Stimulated activated memory B cell treated with anti-CD40 and anti-IgM and Interleukin-4, amounts not matched to agents 10 μg/mL and 1 μg/mL and 100 μg/mL, for 72 hours (primary cell): ENCODE data around the gene P2RX5.

Experiments used
- ATAC-seq: fragments of 150-1000 bp; cut with Tn5 transposase; 2 replicates; pipeline ENCODE4 v1.10.0; 2021
- H3K27ac Mint-ChIP-seq: one replicate; pipeline ENCODE4 v1.8.0; 2022; ENCODE audit warnings: mild to moderate bottlenecking, mixed read lengths
- H3K27me3 Mint-ChIP-seq: one replicate; pipeline ENCODE4 v1.8.0; 2022; ENCODE audit warnings: mixed read lengths
- H3K36me3 Mint-ChIP-seq: one replicate; pipeline ENCODE4 v1.8.0; 2022; ENCODE audit warnings: mixed read lengths
- H3K4me1 Mint-ChIP-seq: one replicate; pipeline ENCODE4 v1.8.0; 2022; ENCODE audit warnings: mixed read lengths
- H3K4me3 Mint-ChIP-seq: one replicate; pipeline ENCODE4 v1.8.0; 2022; ENCODE audit warnings: mild to moderate bottlenecking, moderate library complexity, mixed read lengths
- H3K9me3 Mint-ChIP-seq: one replicate; pipeline ENCODE4 v1.8.0; 2022; ENCODE audit warnings: mixed read lengths

The P2RX5 gene

DNA sequence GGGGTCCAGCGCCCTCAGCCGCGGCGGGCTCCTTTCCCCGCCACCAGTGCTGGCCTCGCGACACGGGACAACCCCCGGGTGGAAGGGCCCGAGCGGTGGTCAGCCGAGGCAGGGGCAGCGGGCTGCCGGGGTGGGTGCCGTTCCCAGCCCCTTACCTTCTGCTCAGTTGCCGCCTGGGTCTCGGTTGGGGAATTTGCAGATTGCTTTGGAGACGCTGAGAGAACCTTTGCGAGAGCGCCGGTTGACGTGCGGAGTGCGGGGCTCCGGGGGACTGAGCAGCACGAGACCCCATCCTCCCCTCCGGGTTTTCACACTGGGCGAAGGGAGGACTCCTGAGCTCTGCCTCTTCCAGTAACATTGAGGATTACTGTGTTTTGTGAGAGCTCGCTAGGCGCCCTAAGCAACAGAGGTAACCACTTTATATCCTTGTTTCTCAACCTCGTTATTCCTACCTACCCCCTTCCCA, 59.0 kb downstream of the P2RX5 start:
- peak; percentile 2 for ATAC-seq
- peaks cover 12% of the 10 kb centered on the region for H3K36me3 Mint-ChIP-seq
- H3K4me3 Mint-ChIP-seq: peak overlapping the region; percentile 96
- peak overlapping the region; percentile 99 for H3K27ac Mint-ChIP-seq
- H3K4me1 Mint-ChIP-seq: peaks cover 43% of the 10 kb centered on the region
- H3K27me3 Mint-ChIP-seq: no peaks in the 10 kb centered on the region
- no peaks in the 10 kb centered on the region for H3K9me3 Mint-ChIP-seq

DNA sequence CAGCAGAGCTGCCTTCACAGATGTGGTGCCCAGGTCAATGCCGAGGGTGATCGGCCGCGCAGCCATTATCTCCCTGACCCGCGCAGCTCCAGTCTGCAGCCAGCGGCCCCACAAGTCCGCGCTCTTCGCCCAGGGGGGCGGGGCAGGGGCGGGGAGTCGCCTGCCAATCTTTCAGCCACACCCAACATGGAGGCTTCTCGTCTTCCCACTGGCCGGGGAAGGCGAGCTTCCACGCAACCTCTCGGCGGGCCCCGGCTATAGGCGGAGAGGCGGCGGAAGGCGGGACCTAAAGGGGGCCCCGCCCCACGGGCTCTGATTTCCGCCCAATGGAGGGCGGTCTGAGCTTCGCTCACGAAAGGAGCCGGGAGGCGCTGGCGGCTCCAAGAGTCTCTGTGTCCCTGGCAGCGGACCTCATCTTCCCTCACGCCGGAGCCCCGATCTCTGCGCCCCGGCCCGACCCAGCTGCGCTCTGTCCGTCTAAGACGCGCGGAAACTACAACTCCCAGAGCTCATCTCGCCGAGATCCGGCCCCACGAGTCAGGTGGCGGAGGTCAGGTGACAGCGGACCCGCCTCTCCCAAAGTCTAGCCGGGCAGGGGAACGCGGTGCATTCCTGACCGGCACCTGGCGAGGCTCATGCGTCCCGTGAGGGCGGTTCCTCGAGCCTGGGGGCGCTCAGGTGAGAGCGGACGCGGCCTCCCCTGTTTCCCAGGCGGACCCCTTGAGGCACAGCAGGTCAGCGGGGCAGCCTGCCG, 59.6 kb downstream of the P2RX5 start, which contains the start of the genes CTNS and SHPK:
Gene CTNS, plus strand, starts transcription at position 607 of the 754 bp plus-strand sequence. CDS start 3,447 bp downstream, outside the sequence.
Gene SHPK, minus strand, starts transcription at position 97 of the 754 bp plus-strand sequence. Its CDS starts 31 bp downstream, at position 66.
- no peaks in the 10 kb centered on the region for H3K27me3 Mint-ChIP-seq
- no peaks in the 10 kb centered on the region for H3K9me3 Mint-ChIP-seq
- peaks cover 43% of the 10 kb centered on the region for H3K4me1 Mint-ChIP-seq
- peak within 1 kb of the TSS; percentile 96 for H3K4me3 Mint-ChIP-seq
- peak; percentile 99 for ATAC-seq
- peaks cover 12% of the 10 kb centered on the region for H3K36me3 Mint-ChIP-seq
- H3K27ac Mint-ChIP-seq: peak within 1 kb of the TSS; percentile 99

GRCh38 chr17:3635474-3636153, 60.3 kb downstream of the P2RX5 start:
- Mint-ChIP-seq H3K9me3 (no peaks in the 10 kb centered on the region), H3K36me3 (peaks cover 17% of the 10 kb centered on the region), H3K27ac (peak overlapping the region; percentile 99), H3K27me3 (no peaks in the 10 kb centered on the region), H3K4me3 (peak overlapping the region; percentile 96), H3K4me1 (peaks cover 50% of the 10 kb centered on the region)
- no peak for ATAC-seq

GRCh38 chr17:3632287-3632686, 63.7 kb downstream of the P2RX5 start:
- no peaks in the 10 kb centered on the region for H3K27me3 Mint-ChIP-seq
- peaks cover 26% of the 10 kb centered on the region for H3K4me1 Mint-ChIP-seq
- no peak overlapping the region for H3K4me3 Mint-ChIP-seq
- H3K36me3 Mint-ChIP-seq: peaks cover 33% of the 10 kb centered on the region
- H3K9me3 Mint-ChIP-seq: no peaks in the 10 kb centered on the region
- no peak overlapping the region for H3K27ac Mint-ChIP-seq
- no peak for ATAC-seq

DNA sequence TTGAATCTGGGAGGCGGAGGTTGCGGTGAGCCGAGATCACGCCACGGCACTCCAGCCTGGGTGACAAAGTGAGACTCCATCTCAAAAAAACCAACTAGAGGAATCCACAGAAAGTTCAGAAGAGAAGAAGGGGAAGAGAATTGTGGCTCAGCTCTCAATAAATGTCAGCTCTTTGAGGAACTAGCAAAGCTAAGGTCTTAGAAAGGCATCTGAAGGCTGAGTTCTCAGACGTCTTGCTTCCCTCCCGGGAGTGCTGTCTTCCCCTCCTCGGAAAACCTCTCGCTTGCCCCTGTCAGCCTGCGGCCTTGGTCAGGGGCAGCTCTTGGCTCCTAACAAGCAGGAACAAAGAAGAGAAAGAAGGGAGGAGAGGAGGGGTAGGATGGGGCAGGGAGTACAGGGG, 65.2 kb downstream of the P2RX5 start:
- H3K4me1 Mint-ChIP-seq: peaks cover 22% of the 10 kb centered on the region
- H3K27ac Mint-ChIP-seq: peak overlapping the region; percentile 19
- H3K9me3 Mint-ChIP-seq: no peaks in the 10 kb centered on the region
- peaks cover 46% of the 10 kb centered on the region for H3K36me3 Mint-ChIP-seq
- H3K4me3 Mint-ChIP-seq: no peak overlapping the region
- H3K27me3 Mint-ChIP-seq: no peaks in the 10 kb centered on the region
- ATAC-seq: no peak

GRCh38 chr17:3627769-3628167, 68.2 kb downstream of the P2RX5 start:
- Mint-ChIP-seq H3K9me3 (no peaks in the 10 kb centered on the region), H3K4me3 (no peak overlapping the region), H3K27ac (no peak overlapping the region), H3K4me1 (peaks cover 7% of the 10 kb centered on the region), H3K36me3 (peaks cover 59% of the 10 kb centered on the region), H3K27me3 (no peaks in the 10 kb centered on the region)
- no peak for ATAC-seq

- no peak for ATAC-seq
- H3K4me3 Mint-ChIP-seq: no peak overlapping the region
- no peak overlapping the region for H3K27ac Mint-ChIP-seq
These were observed 68.9 kb downstream of the P2RX5 start for GRCh38 chr17:3626831-3627768.

More at GRCh38 chr17:3626831-3627768, 68.9 kb downstream of the P2RX5 start:
- no peaks in the 10 kb centered on the region for H3K27me3 Mint-ChIP-seq
- peaks cover 54% of the 10 kb centered on the region for H3K36me3 Mint-ChIP-seq
- H3K9me3 Mint-ChIP-seq: no peaks in the 10 kb centered on the region
- peaks cover 7% of the 10 kb centered on the region for H3K4me1 Mint-ChIP-seq
